Measurements from ENCODE around the gene KLHL29.

- TF ChIP-seq CTCF (IDR thresholded peaks at IDR 0.05 in 2 of 3, conservative IDR thresholded peaks at IDR 0.05 in 1 of 3; ENCODE audit: control insufficient read depth in 2 of 3, extremely low read depth in 1 of 3, insufficient read depth in 1 of 3, low read depth in 3 of 3, low read length in 3 of 3): no peak
- no peak for TF ChIP-seq NKRF (conservative IDR thresholded peaks at IDR 0.05)
- no peak for TF ChIP-seq POLR2AphosphoS5 (IDR thresholded peaks at IDR 0.05; ENCODE audit: low read length)
- no peak for TF ChIP-seq EP300 (IDR thresholded peaks at IDR 0.05; ENCODE audit: borderline replicate concordance in 1 of 2, control insufficient read depth in 1 of 2, low read depth in 2 of 2, low read length in 2 of 2)
- TF ChIP-seq SUPT20H (IDR thresholded peaks at IDR 0.05; ENCODE audit: borderline replicate concordance, control insufficient read depth, low read depth, low read length): no peak
- no peak for TF ChIP-seq ZNF687 (IDR thresholded peaks at IDR 0.05)
- no peak for TF ChIP-seq PRDM15 (CRISPR knock-in tag; IDR thresholded peaks at IDR 0.05)
- TF ChIP-seq RFX5 (IDR thresholded peaks at IDR 0.05; ENCODE audit: low read depth, low read length): no peak
These were observed 176.6 kb downstream of the KLHL29 start for GRCh38 chr2:23561544-23561943.
